GM12873 (cell line): ENCODE data around the gene ENPP1.

Experiments used
- TF ChIP-seq, protein P1 (sequence below): IDR thresholded peaks from 2 replicates; pipeline ENCODE4 v1.5.1; 2012; ENCODE audit warnings: low read depth, mild to moderate bottlenecking, moderate library complexity, low read length, control low read depth; ENCODE audit not compliant: insufficient read depth; ENCODE audit errors: missing control alignments

ENPP1 gene

GRCh38 chr6:131784561-131784960, 23.3 kb upstream of the ENPP1 start:
- TF ChIP-seq, protein P1, sequence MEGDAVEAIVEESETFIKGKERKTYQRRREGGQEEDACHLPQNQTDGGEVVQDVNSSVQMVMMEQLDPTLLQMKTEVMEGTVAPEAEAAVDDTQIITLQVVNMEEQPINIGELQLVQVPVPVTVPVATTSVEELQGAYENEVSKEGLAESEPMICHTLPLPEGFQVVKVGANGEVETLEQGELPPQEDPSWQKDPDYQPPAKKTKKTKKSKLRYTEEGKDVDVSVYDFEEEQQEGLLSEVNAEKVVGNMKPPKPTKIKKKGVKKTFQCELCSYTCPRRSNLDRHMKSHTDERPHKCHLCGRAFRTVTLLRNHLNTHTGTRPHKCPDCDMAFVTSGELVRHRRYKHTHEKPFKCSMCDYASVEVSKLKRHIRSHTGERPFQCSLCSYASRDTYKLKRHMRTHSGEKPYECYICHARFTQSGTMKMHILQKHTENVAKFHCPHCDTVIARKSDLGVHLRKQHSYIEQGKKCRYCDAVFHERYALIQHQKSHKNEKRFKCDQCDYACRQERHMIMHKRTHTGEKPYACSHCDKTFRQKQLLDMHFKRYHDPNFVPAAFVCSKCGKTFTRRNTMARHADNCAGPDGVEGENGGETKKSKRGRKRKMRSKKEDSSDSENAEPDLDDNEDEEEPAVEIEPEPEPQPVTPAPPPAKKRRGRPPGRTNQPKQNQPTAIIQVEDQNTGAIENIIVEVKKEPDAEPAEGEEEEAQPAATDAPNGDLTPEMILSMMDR = no peak

- TF ChIP-seq, protein P1 = no peak
These were observed 20.7 kb upstream of the ENPP1 start for GRCh38 chr6:131787079-131787478.

DNA sequence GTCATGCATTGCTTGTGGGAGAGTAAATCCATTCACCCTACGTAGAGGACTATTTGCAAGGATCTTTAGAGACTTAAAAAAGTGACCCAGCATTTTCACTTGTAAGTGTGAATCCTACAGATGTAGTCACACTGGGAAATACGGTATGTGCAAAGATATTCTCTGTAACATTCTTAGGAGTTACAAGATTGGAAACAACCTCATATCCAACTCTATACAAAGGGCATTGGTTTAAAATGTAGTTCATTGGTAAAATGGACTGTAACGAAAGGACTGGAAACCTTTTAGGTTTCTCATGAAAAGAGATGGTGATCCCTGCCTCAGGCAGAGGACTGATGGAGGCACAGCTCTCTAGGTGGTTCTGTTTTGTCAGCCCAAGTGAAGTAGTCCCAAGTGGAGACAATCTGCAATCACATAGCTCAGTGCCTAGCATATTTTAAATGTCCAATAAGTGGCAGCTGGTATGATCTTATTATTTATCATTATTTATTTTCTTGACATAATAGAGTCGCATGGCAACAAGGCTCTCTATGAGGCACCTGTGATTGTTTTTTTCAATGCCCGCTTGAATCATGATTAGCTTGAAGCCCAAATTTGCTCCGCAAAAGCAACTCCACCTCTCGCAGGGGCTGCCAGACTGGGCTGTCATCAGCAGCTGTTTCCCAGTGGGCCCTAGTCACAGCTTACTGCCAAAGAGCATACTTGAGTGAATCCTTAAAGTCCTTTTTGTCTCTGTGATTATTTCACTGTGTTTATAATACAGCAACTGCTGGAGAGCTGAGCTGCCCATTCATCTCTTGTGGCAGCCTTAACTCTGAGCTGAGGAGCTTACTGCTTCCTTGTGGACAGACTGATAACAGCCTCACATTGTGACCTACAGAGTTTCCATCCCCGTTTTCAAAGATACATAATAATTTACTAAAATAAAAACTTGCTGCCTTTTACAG, 19.8 kb upstream of the ENPP1 start:
- TF ChIP-seq, protein P1 = no peak

DNA sequence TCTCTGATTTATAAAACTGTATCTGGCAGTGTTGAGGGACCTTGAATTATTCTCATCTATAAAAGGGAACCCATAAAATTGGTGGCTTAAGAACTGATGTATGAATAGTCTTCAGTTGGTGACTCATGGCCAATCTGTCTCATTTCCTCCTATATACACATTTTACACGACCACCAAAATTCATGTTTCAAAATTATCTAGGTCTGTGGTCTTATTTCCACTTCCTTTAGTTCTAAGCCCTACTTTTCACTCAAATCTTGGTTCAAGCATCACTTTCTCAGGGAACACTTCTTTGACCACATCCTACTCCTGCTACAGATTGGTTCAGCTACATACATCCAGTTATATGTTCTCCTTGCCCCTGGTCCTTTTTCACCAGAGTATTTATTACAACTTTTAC, 18.6 kb upstream of the ENPP1 start:
- TF ChIP-seq, protein P1 = no peak

DNA sequence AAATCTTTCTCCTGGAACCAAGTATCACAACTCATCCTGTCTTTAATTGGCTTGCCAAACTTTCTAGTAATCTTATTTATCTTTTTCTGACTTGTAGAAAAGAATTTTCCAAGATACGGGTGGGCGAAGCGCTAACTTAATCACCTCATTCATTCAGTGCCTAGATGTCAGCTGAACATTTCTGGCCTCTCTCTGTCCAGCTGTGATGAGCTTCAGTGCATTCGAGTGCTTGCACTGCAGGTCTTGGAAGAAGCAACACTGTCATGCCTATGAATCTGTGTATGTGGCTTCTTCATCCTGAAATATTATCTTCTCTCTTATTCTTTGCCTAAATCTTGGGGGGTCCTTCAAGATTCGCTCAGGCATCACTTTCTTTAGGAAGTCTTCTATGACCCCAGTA, 16.3 kb upstream of the ENPP1 start:
- TF ChIP-seq, protein P1 = no peak

- TF ChIP-seq, protein P1 = no peak
These were observed 15.7 kb upstream of the ENPP1 start for GRCh38 chr6:131792091-131792496.

- TF ChIP-seq, protein P1 = no peak
These were observed 12.5 kb upstream of the ENPP1 start for GRCh38 chr6:131795366-131795765.
